CD4-positive, alpha-beta T cell treated with Interferon gamma for 1 hour (primary cell): Measurements from ENCODE around the gene CHST14.
A peak's percentile ranks its signal among the peaks of the same experiment; 100 is the strongest.

Experiments
- DNase-seq: peaks from one replicate; pipeline ENCODE4 v3.0.0-alpha.2; 2020

The CHST14 gene

GRCh38 chr15:40498418-40498817 is 27.6 kb downstream of the CHST14 start:
- DNase-seq, result no peak

GRCh38 chr15:40498891-40499290 is 28.1 kb downstream of the CHST14 start:
- DNase-seq, result no peak

- DNase-seq, result no peak
Observed at GRCh38 chr15:40499931-40500330, 29.1 kb downstream of the CHST14 start.

GRCh38 chr15:40500568-40501330 is 30.0 kb downstream of the CHST14 start:
- no peak for DNase-seq

GRCh38 chr15:40501487-40501886 is 30.7 kb downstream of the CHST14 start:
- no peak for DNase-seq

GRCh38 chr15:40506964-40507571 is 36.3 kb downstream of the CHST14 start:
- DNase-seq, result peak; percentile 52

GRCh38 chr15:40508216-40508615 is 37.4 kb downstream of the CHST14 start:
- no peak for DNase-seq

GRCh38 chr15:40510201-40510600 is 39.4 kb downstream of the CHST14 start:
- no peak for DNase-seq

- DNase-seq, result peak; percentile 40
Observed at GRCh38 chr15:40511093-40511471, 40.3 kb downstream of the CHST14 start.

GRCh38 chr15:40511472-40512133 is 40.8 kb downstream of the CHST14 start:
- DNase-seq, result no peak

GRCh38 chr15:40512440-40512839 is 41.7 kb downstream of the CHST14 start:
- no peak for DNase-seq

GRCh38 chr15:40513609-40514008 is 42.8 kb downstream of the CHST14 start:
- DNase-seq, result no peak

- no peak for DNase-seq
Observed at GRCh38 chr15:40516322-40516721, 45.5 kb downstream of the CHST14 start.
